ENCODE results near the gene MYO1G.
"Not testable (repeated sequence)": the region's sequence is repeated elsewhere in the genome, so short reads cannot be mapped to it uniquely, and the experiment has no call there.

Gene MYO1G

GRCh38 chr7:44998153-44998871 lies 19.5 kb upstream of the MYO1G start:
- H3K27me3 ChIP-seq (ENCODE audit: control insufficient read depth in 1 of 2, insufficient read depth in 2 of 2, low read length in 2 of 2), result no peaks in the 10 kb centered on the region
- H3K9me3 ChIP-seq (ENCODE audit: control insufficient read depth in 2 of 2, low read length in 2 of 2), result no peaks in the 10 kb centered on the region
- peak overlapping the region in 1 of 2 donors; percentile 92 for H3K4me3 ChIP-seq (ENCODE audit: low read length in 2 of 2)
- H3K36me3 ChIP-seq (ENCODE audit: control insufficient read depth in 2 of 2, insufficient read depth in 2 of 2, low read length in 2 of 2), result no peaks in the 10 kb centered on the region
- H3K4me1 ChIP-seq (ENCODE audit: control insufficient read depth, insufficient read depth, low read length), result peaks cover 15% of the 10 kb centered on the region
- no peak overlapping the region for H3K27ac ChIP-seq (ENCODE audit: low read length)
- H3K9ac ChIP-seq (ENCODE audit: low read length in 2 of 2), result no peak overlapping the region

GRCh38 chr7:44995555-44996493 lies 17.0 kb upstream of the MYO1G start:
- H3K27me3 ChIP-seq (ENCODE audit: control insufficient read depth in 1 of 2, insufficient read depth in 2 of 2, low read length in 2 of 2), result no peaks in the 10 kb centered on the region
- no peak overlapping the region for H3K4me3 ChIP-seq (ENCODE audit: low read length in 2 of 2)
- H3K27ac ChIP-seq (ENCODE audit: low read length), result no peak overlapping the region
- H3K9me3 ChIP-seq (ENCODE audit: control insufficient read depth in 2 of 2, low read length in 2 of 2), result no peaks in the 10 kb centered on the region
- no peak overlapping the region for H3K9ac ChIP-seq (ENCODE audit: low read length in 2 of 2)
- H3K36me3 ChIP-seq (ENCODE audit: control insufficient read depth in 2 of 2, insufficient read depth in 2 of 2, low read length in 2 of 2), result no peaks in the 10 kb centered on the region
- no peaks in the 10 kb centered on the region for H3K4me1 ChIP-seq (ENCODE audit: control insufficient read depth, insufficient read depth, low read length)

DNA sequence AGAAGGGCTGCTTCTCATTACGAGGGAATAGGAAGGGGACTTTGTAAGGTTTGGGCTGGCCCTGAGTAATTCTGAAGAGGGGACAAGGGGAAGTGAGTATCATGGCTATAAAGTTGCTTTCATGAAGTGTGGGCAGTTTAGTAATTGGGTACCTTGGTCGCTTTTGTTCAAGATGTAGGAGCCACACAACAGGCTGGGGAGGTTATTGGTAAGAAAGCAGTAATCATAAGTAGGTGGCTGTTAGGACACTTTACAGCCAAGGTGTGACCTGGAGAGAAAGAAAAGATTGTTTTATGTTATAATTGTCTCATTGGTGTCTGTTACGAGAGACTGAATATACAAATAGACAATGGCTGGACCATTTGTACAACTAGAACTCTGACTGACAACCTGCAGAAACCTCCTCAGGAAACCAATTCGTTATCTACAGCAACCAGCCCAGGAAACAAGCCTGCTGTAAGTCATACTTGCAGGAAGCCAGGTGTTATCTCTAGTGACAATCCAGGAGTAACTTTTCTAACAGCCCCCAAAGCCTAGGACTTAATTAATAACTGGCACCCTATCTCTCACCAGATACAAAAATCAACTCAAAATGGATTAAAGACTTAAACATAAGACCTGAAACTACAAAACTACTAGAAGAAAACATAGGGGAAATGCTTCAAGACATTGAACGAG lies 16.2 kb upstream of the MYO1G start:
- Histone ChIP-seq H3K9ac (ENCODE audit: low read length in 2 of 2) (no peak overlapping the region), H3K36me3 (ENCODE audit: control insufficient read depth in 2 of 2, insufficient read depth in 2 of 2, low read length in 2 of 2) (no peaks in the 10 kb centered on the region), H3K9me3 (ENCODE audit: control insufficient read depth in 2 of 2, low read length in 2 of 2) (no peaks in the 10 kb centered on the region), H3K27ac (ENCODE audit: low read length) (no peak overlapping the region), H3K4me3 (ENCODE audit: low read length in 2 of 2) (no peak overlapping the region), H3K27me3 (ENCODE audit: control insufficient read depth in 1 of 2, insufficient read depth in 2 of 2, low read length in 2 of 2) (no peaks in the 10 kb centered on the region), H3K4me1 (ENCODE audit: control insufficient read depth, insufficient read depth, low read length) (no peaks in the 10 kb centered on the region)

GRCh38 chr7:44992004-44992795 lies 13.4 kb upstream of the MYO1G start:
- not testable (repeated sequence) for H3K36me3 ChIP-seq (ENCODE audit: control insufficient read depth in 2 of 2, insufficient read depth in 2 of 2, low read length in 2 of 2); H3K9ac ChIP-seq (ENCODE audit: low read length in 2 of 2); H3K4me3 ChIP-seq (ENCODE audit: low read length in 2 of 2); H3K27ac ChIP-seq (ENCODE audit: low read length); H3K9me3 ChIP-seq (ENCODE audit: control insufficient read depth in 2 of 2, low read length in 2 of 2); H3K4me1 ChIP-seq (ENCODE audit: control insufficient read depth, insufficient read depth, low read length); H3K27me3 ChIP-seq (ENCODE audit: control insufficient read depth in 1 of 2, insufficient read depth in 2 of 2, low read length in 2 of 2)

DNA sequence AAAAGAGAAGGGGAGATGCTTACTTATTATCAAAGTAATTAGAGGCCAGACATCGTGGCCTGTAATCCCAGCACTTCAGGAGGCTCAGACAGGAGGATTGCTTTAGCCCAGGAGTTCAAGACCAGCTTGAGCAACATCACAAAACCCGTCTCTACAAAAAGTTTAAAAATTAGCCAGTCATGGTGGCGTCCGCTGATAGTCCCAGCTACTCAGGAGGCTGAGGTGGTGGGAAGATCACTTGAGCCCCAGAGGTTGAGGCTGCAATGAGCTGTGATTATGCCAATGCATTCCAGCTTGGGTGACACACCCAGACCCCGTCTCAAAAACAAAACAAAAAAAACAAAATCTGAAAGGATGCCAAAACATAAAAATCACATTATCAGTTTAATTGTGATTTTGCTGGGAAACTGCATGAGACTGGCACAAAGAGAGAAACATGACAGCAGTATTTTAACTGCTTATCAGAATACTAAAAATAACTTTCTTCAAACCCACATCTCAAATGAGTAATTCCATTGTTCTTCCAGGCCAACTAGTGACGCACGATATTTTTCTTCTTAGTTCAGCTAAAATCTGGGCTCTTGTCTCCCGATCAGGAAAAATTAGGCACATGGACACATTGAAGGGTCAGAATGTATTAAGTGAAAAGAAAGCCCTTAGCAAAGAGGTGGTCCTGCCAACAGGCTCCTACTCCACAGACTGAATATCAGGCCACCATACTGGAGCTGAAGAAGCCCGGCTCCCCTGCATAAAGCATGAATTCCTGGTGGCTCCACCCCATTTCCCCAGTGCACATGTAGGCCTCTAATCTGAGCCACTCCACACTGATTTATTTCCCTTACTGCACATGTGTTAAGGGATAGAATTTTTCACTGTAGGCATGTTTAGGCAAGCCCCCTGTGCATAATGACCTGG lies 11.6 kb upstream of the MYO1G start:
- Histone ChIP-seq H3K27ac (ENCODE audit: low read length) (no peak overlapping the region), H3K9ac (ENCODE audit: low read length in 2 of 2) (no peak overlapping the region), H3K27me3 (ENCODE audit: control insufficient read depth in 1 of 2, insufficient read depth in 2 of 2, low read length in 2 of 2) (no peaks in the 10 kb centered on the region), H3K9me3 (ENCODE audit: control insufficient read depth in 2 of 2, low read length in 2 of 2) (no peaks in the 10 kb centered on the region), H3K36me3 (ENCODE audit: control insufficient read depth in 2 of 2, insufficient read depth in 2 of 2, low read length in 2 of 2) (peaks cover 0 to 3% of the 10 kb centered on the region in 2 donors), H3K4me1 (ENCODE audit: control insufficient read depth, insufficient read depth, low read length) (peaks cover 5% of the 10 kb centered on the region), H3K4me3 (ENCODE audit: low read length in 2 of 2) (no peak overlapping the region)

DNA sequence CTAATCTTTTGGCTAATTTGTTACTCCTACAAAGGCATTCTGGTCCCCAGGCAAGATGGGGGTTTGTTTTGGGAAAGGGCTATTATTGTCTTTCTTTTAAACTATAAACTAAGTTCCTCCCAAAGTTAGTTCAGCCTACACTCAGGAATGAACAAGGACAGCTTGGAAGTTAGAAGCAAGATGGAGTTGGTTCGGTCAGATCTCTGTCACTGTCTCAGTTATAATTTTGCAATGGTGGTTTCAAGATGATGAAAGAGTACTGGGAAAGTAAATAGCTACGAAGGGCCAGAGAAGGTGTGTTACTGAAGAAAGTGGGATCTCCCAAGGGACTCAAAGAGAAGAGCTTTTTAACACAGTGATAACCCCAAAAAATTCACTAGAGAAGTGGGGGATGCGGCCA lies 10.3 kb upstream of the MYO1G start:
- Histone ChIP-seq H3K9me3 (ENCODE audit: control insufficient read depth in 2 of 2, low read length in 2 of 2) (no peaks in the 10 kb centered on the region), H3K27me3 (ENCODE audit: control insufficient read depth in 1 of 2, insufficient read depth in 2 of 2, low read length in 2 of 2) (no peaks in the 10 kb centered on the region), H3K4me1 (ENCODE audit: control insufficient read depth, insufficient read depth, low read length) (peaks cover 11% of the 10 kb centered on the region), H3K9ac (ENCODE audit: low read length in 2 of 2) (no peak overlapping the region), H3K36me3 (ENCODE audit: control insufficient read depth in 2 of 2, insufficient read depth in 2 of 2, low read length in 2 of 2) (peaks cover under 1 to 13% of the 10 kb centered on the region in 2 donors), H3K4me3 (ENCODE audit: low read length in 2 of 2) (no peak overlapping the region), H3K27ac (ENCODE audit: low read length) (no peak overlapping the region)

- Histone ChIP-seq H3K4me3 (ENCODE audit: low read length in 2 of 2) (no peak overlapping the region), H3K27ac (ENCODE audit: low read length) (no peak overlapping the region), H3K27me3 (ENCODE audit: control insufficient read depth in 1 of 2, insufficient read depth in 2 of 2, low read length in 2 of 2) (no peaks in the 10 kb centered on the region), H3K9me3 (ENCODE audit: control insufficient read depth in 2 of 2, low read length in 2 of 2) (no peaks in the 10 kb centered on the region), H3K36me3 (ENCODE audit: control insufficient read depth in 2 of 2, insufficient read depth in 2 of 2, low read length in 2 of 2) (peaks cover 5 to 18% of the 10 kb centered on the region in 2 donors), H3K4me1 (ENCODE audit: control insufficient read depth, insufficient read depth, low read length) (peaks cover 11% of the 10 kb centered on the region), H3K9ac (ENCODE audit: low read length in 2 of 2) (no peak overlapping the region)
These were observed 9.9 kb upstream of the MYO1G start for GRCh38 chr7:44988701-44989100.

GRCh38 chr7:44987996-44988395 lies 9.2 kb upstream of the MYO1G start:
- Histone ChIP-seq H3K9me3 (ENCODE audit: control insufficient read depth in 2 of 2, low read length in 2 of 2) (no peaks in the 10 kb centered on the region), H3K36me3 (ENCODE audit: control insufficient read depth in 2 of 2, insufficient read depth in 2 of 2, low read length in 2 of 2) (peaks cover 8 to 25% of the 10 kb centered on the region in 2 donors), H3K4me1 (ENCODE audit: control insufficient read depth, insufficient read depth, low read length) (peaks cover 11% of the 10 kb centered on the region), H3K27ac (ENCODE audit: low read length) (no peak overlapping the region), H3K4me3 (ENCODE audit: low read length in 2 of 2) (no peak overlapping the region), H3K27me3 (ENCODE audit: control insufficient read depth in 1 of 2, insufficient read depth in 2 of 2, low read length in 2 of 2) (no peaks in the 10 kb centered on the region), H3K9ac (ENCODE audit: low read length in 2 of 2) (no peak overlapping the region)

DNA sequence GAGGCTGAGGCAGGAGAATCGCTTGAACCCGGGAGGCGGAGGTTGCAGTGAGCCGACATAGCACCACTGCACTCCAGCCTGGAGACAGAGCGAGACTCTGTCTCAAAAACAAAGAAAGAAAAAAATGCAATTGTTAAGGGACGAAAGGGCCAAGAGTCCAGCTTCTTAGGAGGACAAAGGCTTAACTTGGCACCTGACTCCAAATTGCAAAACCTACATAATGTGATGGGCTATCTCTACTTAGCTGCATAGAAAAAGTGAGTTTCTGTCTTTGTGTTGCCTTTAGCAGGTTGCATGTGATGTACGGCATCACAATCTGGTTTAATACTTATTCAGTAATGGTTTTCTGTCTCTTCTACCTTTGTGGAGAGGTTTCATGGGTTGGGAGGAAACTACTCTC lies 8.6 kb upstream of the MYO1G start:
- H3K27me3 ChIP-seq (ENCODE audit: control insufficient read depth in 1 of 2, insufficient read depth in 2 of 2, low read length in 2 of 2), result no peaks in the 10 kb centered on the region
- no peak overlapping the region for H3K27ac ChIP-seq (ENCODE audit: low read length)
- peaks cover 11% of the 10 kb centered on the region for H3K4me1 ChIP-seq (ENCODE audit: control insufficient read depth, insufficient read depth, low read length)
- H3K9me3 ChIP-seq (ENCODE audit: control insufficient read depth in 2 of 2, low read length in 2 of 2), result no peaks in the 10 kb centered on the region
- H3K4me3 ChIP-seq (ENCODE audit: low read length in 2 of 2), result no peak overlapping the region
- peaks cover 13 to 30% of the 10 kb centered on the region in 2 donors for H3K36me3 ChIP-seq (ENCODE audit: control insufficient read depth in 2 of 2, insufficient read depth in 2 of 2, low read length in 2 of 2)
- no peak overlapping the region for H3K9ac ChIP-seq (ENCODE audit: low read length in 2 of 2)
